H1 (cell line): ENCODE results near the gene SMU1. TPM values are rescaled to one million over a fixed set of nuclear protein-coding genes. Genes with fewer than 3 reads are reported as not detected.
A peak's percentile ranks its signal among the peaks of the same experiment; 100 is the strongest.

Experiments used
- CTCF ChIA-PET: fragments of 300-600 bp; sonication (Branson Sonifier 250); formaldehyde crosslinking; loops from one replicate; lab custom pipeline; 2021; ENCODE audit not compliant: partially characterized antibody; lab: Charles Lee
- POLR2A ChIA-PET: fragments of 300-600 bp; sonication (Branson Sonifier 250); formaldehyde crosslinking; loops from one replicate; lab custom pipeline; 2021; ENCODE audit warnings: inconsistent platforms; ENCODE audit not compliant: partially characterized antibody; lab: Charles Lee
- DNase-seq, 2 experiments: peaks; one replicate each; pipeline versions ENCODE4 v3.0.0 to v3.0.0-alpha.2; 2010 to 2022; ENCODE audit warnings: low spot score in 2 of 2, low read depth in 1 of 2, mixed read lengths in 1 of 2
- FAIRE-seq: peaks from 2 replicates; lab custom pipeline; 2011; peaks lifted over from hg19 to GRCh38; lab: Jason Lieb, UNC
- H2AFZ ChIP-seq: 2 replicates; pipeline ENCODE4 v1.8.1; 2012; ENCODE audit warnings: low read length, inconsistent platforms
- H2AK5ac ChIP-seq: 2 replicates; pipeline ENCODE4 v1.6.1; 2013; ENCODE audit warnings: low read depth, low read length
- H2BK120ac ChIP-seq: replicated peaks from 2 replicates; pipeline ENCODE3; 2013; ENCODE audit warnings: low read depth, low read length, inconsistent platforms
- H2BK12ac ChIP-seq: 2 replicates; pipeline ENCODE4 v1.6.1; 2013; ENCODE audit warnings: low read depth, low read length
- H2BK15ac ChIP-seq: 2 replicates; pipeline ENCODE4 v1.6.1; 2013; ENCODE audit warnings: low read length
- H2BK20ac ChIP-seq: 2 replicates; pipeline ENCODE4 v1.6.1; 2013; ENCODE audit warnings: low read length
- H2BK5ac ChIP-seq: 2 replicates; pipeline ENCODE4 v1.6.1; 2013; ENCODE audit warnings: low read depth, low read length
- H3K14ac ChIP-seq: 2 replicates; pipeline ENCODE4 v1.6.1; 2013; ENCODE audit warnings: inconsistent platforms; ENCODE audit not compliant: insufficient read length
- H3K18ac ChIP-seq: 2 replicates; pipeline ENCODE4 v1.6.1; 2013; ENCODE audit warnings: low read length; ENCODE audit errors: extremely low read depth
- H3K23ac ChIP-seq: 2 replicates; pipeline ENCODE4 v1.6.1; 2013; ENCODE audit warnings: inconsistent platforms; ENCODE audit not compliant: insufficient read length
- H3K23me2 ChIP-seq: 2 replicates; pipeline ENCODE4 v1.6.1; 2013; ENCODE audit warnings: low read depth, low read length
- H3K27ac ChIP-seq: 2 replicates; pipeline ENCODE4 v1.6.1; 2011; ENCODE audit warnings: low read depth, low read length, inconsistent platforms
- H3K27me3 ChIP-seq, 4 experiments: replicated peaks in 1 of 4; 1 replicate in 1 of 4; 2 replicates in 3 of 4; pipeline versions ENCODE4 v1.6.1 to v1.8.1; 2011 to 2013; ENCODE audit warnings: low read length in 3 of 4, mild to moderate bottlenecking in 3 of 4, inconsistent platforms in 2 of 4, mixed read lengths in 2 of 4, moderate library complexity in 1 of 4; ENCODE audit not compliant: control insufficient read depth in 3 of 4, insufficient read depth in 3 of 4; ENCODE audit errors: extremely low read depth in 1 of 4
- H3K36me3 ChIP-seq, 4 experiments: 2 replicates each; pipeline versions ENCODE4 v1.6.1 to v1.8.1; 2011 to 2013; ENCODE audit warnings: mild to moderate bottlenecking in 4 of 4, low read length in 3 of 4, moderate library complexity in 2 of 4, control low read depth in 1 of 4, inconsistent platforms in 1 of 4; ENCODE audit not compliant: insufficient read depth in 4 of 4, control insufficient read depth in 2 of 4
- H3K4ac ChIP-seq: replicated peaks from 2 replicates; pipeline ENCODE3; 2013; ENCODE audit warnings: low read length, low read depth, mixed read lengths, inconsistent platforms; ENCODE audit not compliant: insufficient read length
- H3K4me1 ChIP-seq, 4 experiments: replicated peaks in 1 of 4; 1 replicate in 1 of 4; 2 replicates in 3 of 4; pipeline versions ENCODE4 v1.6.1 to v1.8.1; 2011 to 2013; ENCODE audit warnings: low read length in 3 of 4, inconsistent platforms in 2 of 4, mixed read lengths in 1 of 4; ENCODE audit not compliant: insufficient read depth in 4 of 4, control insufficient read depth in 3 of 4
- H3K4me2 ChIP-seq, 2 experiments: 2 replicates each; pipeline versions ENCODE4 v1.6.1 to v1.8.1; 2011 to 2013; ENCODE audit warnings: low read depth in 2 of 2, low read length in 2 of 2, control low read depth in 1 of 2, inconsistent platforms in 1 of 2, mild to moderate bottlenecking in 1 of 2; ENCODE audit not compliant: insufficient read depth in 1 of 2
- H3K4me3 ChIP-seq, 4 experiments: fragments of 200-600, 300-600 bp in 1 of 4; sonication (generic), shearing (Covaris generic), sonication (Bioruptor Twin) in 1 of 4; 2 replicates each; pipeline versions ENCODE4 v1.5.1 to v1.8.1; 2011 to 2016; ENCODE audit warnings: low read length in 4 of 4, low read depth in 3 of 4, control low read depth in 2 of 4, inconsistent platforms in 2 of 4, mild to moderate bottlenecking in 2 of 4, mixed read lengths in 1 of 4, moderate library complexity in 1 of 4; ENCODE audit not compliant: insufficient read depth in 2 of 4; ENCODE audit errors: extremely low read depth in 1 of 4
- H3K56ac ChIP-seq: replicated peaks from 2 replicates; pipeline ENCODE3; 2013; ENCODE audit warnings: low read depth, mild to moderate bottlenecking, mixed read lengths, low read length, inconsistent platforms; ENCODE audit not compliant: insufficient read length
- H3K79me1 ChIP-seq: 2 replicates; pipeline ENCODE4 v1.6.1; 2013; ENCODE audit warnings: low read depth, low read length, control low read depth
- H3K79me2 ChIP-seq, 2 experiments: 2 replicates each; pipeline versions ENCODE4 v1.6.1 to v1.8.1; 2012 to 2013; ENCODE audit warnings: low read length in 2 of 2, mild to moderate bottlenecking in 2 of 2, inconsistent platforms in 1 of 2; ENCODE audit not compliant: insufficient read depth in 2 of 2, control insufficient read depth in 1 of 2
- H3K9ac ChIP-seq, 4 experiments: replicated peaks in 1 of 4; 1 replicate in 1 of 4; 2 replicates in 3 of 4; pipeline versions ENCODE4 v1.6.1 to v1.8.1; 2011 to 2013; ENCODE audit warnings: low read depth in 3 of 4, low read length in 3 of 4, control low read depth in 2 of 4, mild to moderate bottlenecking in 2 of 4, moderate library complexity in 2 of 4, inconsistent platforms in 1 of 4; ENCODE audit errors: extremely low read depth in 1 of 4
- H3K9me3 ChIP-seq, 2 experiments: 2 replicates each; pipeline versions ENCODE4 v1.6.1 to v1.8.1; 2012 to 2013; ENCODE audit warnings: mild to moderate bottlenecking in 2 of 2, moderate library complexity in 2 of 2, control low read depth in 1 of 2, inconsistent platforms in 1 of 2, low read depth in 1 of 2, low read length in 1 of 2, mixed read lengths in 1 of 2; ENCODE audit not compliant: insufficient read depth in 2 of 2
- H4K20me1 ChIP-seq, 2 experiments: replicated peaks in 1 of 2; 2 replicates each; pipeline versions ENCODE3 to v1.8.1; 2011 to 2013; ENCODE audit warnings: inconsistent platforms in 2 of 2, low read length in 2 of 2, mild to moderate bottlenecking in 1 of 2; ENCODE audit not compliant: insufficient read depth in 2 of 2, control insufficient read depth in 1 of 2
- H4K5ac ChIP-seq: 2 replicates; pipeline ENCODE4 v1.6.1; 2013; ENCODE audit warnings: low read length, low read depth, mixed read lengths, inconsistent platforms; ENCODE audit not compliant: insufficient read length
- H4K8ac ChIP-seq: 2 replicates; pipeline ENCODE4 v1.8.0; 2013; ENCODE audit warnings: mild to moderate bottlenecking, moderate library complexity, low read length, inconsistent platforms; ENCODE audit not compliant: insufficient read depth; ENCODE audit errors: extremely low read depth
- H4K91ac ChIP-seq: replicated peaks from 2 replicates; pipeline ENCODE3; 2013; ENCODE audit warnings: low read length, mixed read lengths, inconsistent platforms; ENCODE audit not compliant: insufficient read length
- BACH1 ChIP-seq: IDR thresholded peaks from 2 replicates; pipeline ENCODE4 v1.6.1; 2012; ENCODE audit warnings: low read length, improper control_type of control experiment
- GTF2F1 ChIP-seq: IDR thresholded peaks from 2 replicates; pipeline ENCODE4 v1.6.1; 2012; ENCODE audit warnings: low read depth, low read length, improper control_type of control experiment, borderline replicate concordance
- WGBS, 2 experiments: shearing (Covaris generic) in 1 of 2; methylation state at CpG; one replicate each; pipeline versions ENCODE4 v1.1.6 to v1.1.7; 2013 to 2015; ENCODE audit warnings: low lambda C conversion rate in 2 of 2, mixed read lengths in 2 of 2, inconsistent platforms in 1 of 2, low coverage in 1 of 2, missing lambda C conversion rate in 1 of 2; ENCODE audit not compliant: insufficient replicate concordance in 2 of 2, insufficient coverage in 1 of 2, insufficient read length in 1 of 2; ENCODE audit errors: extremely low coverage in 1 of 2, missing lambda C conversion rate in 1 of 2; 5-methylcytosine and 5-hydroxymethylcytosine counted together
- polyA plus RNA-seq, 7 experiments: library from polyadenylated mRNA; depleted of rRNA in 3 of 7; stranded (reverse) in 5 of 7; unstranded in 2 of 7; fragments of >200 nt in 5 of 7; fragments of 200-250 nt in 2 of 7; gene quantifications; 1 replicate in 5 of 7; 2 replicates in 1 of 7; 4 replicates in 1 of 7; pipeline versions ENCODE4 v1.2.1 to v1.2.3, GENCODE V29; 2011 to 2013; ENCODE audit warnings: missing spikeins in 2 of 7, mixed read lengths in 2 of 7
- total RNA-seq: library from RNA; stranded (reverse); fragmentation: NEBNext Ultra II Directional; extraction: Animal tissue kit (Norgen Biotek cat#: 25700); gene quantifications from 2 replicates; pipeline ENCODE4 v1.2.1, GENCODE V29; 2021

The SMU1 gene
- total and polyA plus RNA-seq, 2 of the 8 experiments (the other 6 are each of a cell fraction or from before 2014, with no cell fraction given): 8.4 to 26.0 TPM

DNA sequence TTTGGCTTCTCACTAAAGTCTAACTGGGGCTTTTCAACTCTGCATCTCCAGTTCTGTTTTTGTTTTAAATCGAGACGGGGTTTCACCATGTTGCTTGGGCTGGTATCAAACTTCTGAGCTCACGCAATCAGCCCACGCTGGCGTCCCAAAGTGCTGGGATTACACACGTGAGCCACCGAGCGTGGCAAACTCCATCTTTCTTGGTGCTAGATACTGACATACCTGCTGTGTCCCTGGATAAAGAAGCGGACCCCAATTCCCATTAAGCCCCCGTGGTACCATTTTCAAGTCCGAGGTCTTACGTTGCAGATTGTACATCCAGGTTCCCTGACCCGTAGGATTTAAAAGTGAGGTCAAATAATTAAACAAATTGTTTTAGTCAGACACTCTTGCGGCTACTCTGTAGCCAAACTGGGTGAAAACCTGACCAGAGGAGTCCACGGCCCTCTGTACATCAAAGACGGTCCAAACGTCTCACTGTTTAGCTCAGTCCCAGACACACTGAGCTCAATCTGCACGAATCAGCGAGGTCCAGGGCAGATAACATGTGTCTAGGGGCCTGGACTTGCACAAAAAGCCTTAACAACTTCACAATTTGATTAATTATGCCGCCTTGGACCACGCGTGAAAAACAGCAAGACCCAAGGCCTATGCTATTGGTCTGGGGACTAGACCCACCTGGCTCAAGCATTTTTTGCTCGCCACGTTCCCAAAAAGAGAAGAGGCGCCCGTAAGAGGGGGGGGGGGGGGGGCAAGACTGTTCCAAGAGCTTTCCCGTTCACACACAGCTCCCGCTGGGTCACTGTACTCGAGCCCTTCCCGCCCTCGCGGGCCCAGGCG, 52.1 kb downstream of the SMU1 start:
- Histone ChIP-seq H3K14ac (peak overlapping the region; percentile 50), H4K8ac (peak overlapping the region; percentile 93; the same call in 1 of the 2 replicates), H4K20me1 (peaks cover 4 to 19% of the 10 kb centered on the region in 2 experiments), H3K18ac (peak overlapping the region; percentile 96), H3K27me3 (no peaks in the 10 kb centered on the region), H4K91ac (peak overlapping the region; percentile 85), H2BK5ac (peak overlapping the region; percentile 55), H3K9ac (peak overlapping the region; percentile 93 to 97 (median 96)), H2BK12ac (no peak overlapping the region), H3K36me3 (peaks cover 12 to 38% (median 22%) of the 10 kb centered on the region in 4 experiments), H2BK15ac (0 out of 2 replicates have a peak overlapping the region, but pooled peaks have one; percentile 3), H2BK120ac (no peak overlapping the region), H3K4me3 (peak overlapping the region; percentile 95 to 99 (median 98)), H3K9me3 (no peaks in the 10 kb centered on the region), H3K56ac (peak overlapping the region; percentile 89), H2AFZ (no peak overlapping the region), H3K4ac (peak overlapping the region; percentile 80), H3K4me2 (peak overlapping the region; percentile 94 to 99), H4K5ac (peak overlapping the region; percentile 98), H2BK20ac (no peak overlapping the region), H3K23ac (no peak overlapping the region), H2AK5ac (peak overlapping the region; percentile 83; the same call in 1 of the 2 replicates), H3K79me2 (peaks cover 34 to 92% of the 10 kb centered on the region in 2 experiments), H3K27ac (peak overlapping the region; percentile 94), H3K23me2 (peaks cover 4% of the 10 kb centered on the region; the same call in 1 of the 2 replicates), H3K4me1 (peaks cover 0 to 13% (median 6%) of the 10 kb centered on the region in 4 experiments; a peak in 4 of 7 replicates), H3K79me1 (peaks cover 6% of the 10 kb centered on the region; the same call in 1 of the 2 replicates)
- no peak for FAIRE-seq
- no peak for DNase-seq
- 0 out of 2 replicates have a peak, but pooled peaks have one; percentile 18 for TF ChIP-seq BACH1
- TF ChIP-seq GTF2F1: no peak
- POLR2A ChIA-PET: interaction anchor here (0.6 to 6.4 kb wide), 61 partner anchors 8 to 639 kb away, joined by 3 to 160 read pairs (median 4); partner anchors contain the start of genes ACO1, APTX, B4GALT1 and BAG1
- CTCF ChIA-PET: interaction anchor here (0.6 to 1.2 kb wide), 4 partner anchors 9 to 202 kb away, joined by 3 to 6 read pairs (median 3); no protein-coding TSS in a partner anchor
- WGBS, 2 experiments: 51% methylated on average over 22 of the region's 33 CpGs; no CpG with 5 or more reads in 1 of the 2 experiments
